Measurements from ENCODE around the gene CPE.

DNA sequence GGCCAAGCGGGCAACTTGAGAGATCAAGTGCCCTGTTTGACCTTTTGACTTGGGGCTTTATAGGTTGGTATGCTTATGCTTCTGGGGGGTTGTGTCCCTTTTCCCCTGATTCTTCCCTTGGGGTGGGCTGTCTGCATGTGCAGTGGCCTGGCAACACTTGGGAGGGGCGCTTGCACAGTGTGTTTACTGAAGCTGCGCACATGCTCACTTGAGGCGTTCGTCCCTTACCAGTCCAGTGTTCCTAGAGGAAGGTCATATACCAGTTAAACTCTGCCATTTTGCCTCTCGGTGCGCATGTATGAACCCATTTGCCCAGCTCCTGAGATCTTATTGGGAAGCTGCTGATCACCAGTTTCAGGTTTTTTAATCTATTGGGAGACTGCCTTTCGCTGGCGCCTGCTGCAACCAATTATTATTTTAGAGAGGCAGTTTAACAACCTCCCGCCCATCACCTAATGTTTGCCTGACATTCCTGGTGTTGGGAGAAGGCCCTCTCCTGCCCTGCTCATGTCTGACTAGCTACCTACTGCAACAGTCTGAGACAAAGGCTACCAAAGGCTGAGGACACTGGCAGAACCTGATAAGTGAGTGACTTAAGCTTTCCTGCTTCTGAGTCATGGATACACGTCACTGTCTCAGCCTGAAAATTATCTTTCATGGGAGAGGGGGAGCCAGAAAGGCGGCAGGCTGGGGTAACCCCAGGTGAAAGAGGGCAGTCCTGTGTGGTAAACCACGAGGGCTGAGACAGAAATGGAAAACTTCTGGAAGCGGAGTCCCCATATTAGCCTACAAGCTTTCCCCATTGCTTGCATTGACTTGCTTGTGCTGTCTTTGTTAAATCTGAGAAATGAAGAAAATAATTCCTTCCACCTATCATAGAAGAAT is 97.6 kb downstream of the CPE start:
- TF ChIP-seq, protein P1, sequence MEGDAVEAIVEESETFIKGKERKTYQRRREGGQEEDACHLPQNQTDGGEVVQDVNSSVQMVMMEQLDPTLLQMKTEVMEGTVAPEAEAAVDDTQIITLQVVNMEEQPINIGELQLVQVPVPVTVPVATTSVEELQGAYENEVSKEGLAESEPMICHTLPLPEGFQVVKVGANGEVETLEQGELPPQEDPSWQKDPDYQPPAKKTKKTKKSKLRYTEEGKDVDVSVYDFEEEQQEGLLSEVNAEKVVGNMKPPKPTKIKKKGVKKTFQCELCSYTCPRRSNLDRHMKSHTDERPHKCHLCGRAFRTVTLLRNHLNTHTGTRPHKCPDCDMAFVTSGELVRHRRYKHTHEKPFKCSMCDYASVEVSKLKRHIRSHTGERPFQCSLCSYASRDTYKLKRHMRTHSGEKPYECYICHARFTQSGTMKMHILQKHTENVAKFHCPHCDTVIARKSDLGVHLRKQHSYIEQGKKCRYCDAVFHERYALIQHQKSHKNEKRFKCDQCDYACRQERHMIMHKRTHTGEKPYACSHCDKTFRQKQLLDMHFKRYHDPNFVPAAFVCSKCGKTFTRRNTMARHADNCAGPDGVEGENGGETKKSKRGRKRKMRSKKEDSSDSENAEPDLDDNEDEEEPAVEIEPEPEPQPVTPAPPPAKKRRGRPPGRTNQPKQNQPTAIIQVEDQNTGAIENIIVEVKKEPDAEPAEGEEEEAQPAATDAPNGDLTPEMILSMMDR (optimal IDR thresholded peaks at IDR 0.05 in 1 of 3, IDR thresholded peaks at IDR 0.05 in 1 of 3, conservative IDR thresholded peaks at IDR 0.05 in 1 of 3; ENCODE audit: extremely low read depth in 1 of 3, insufficient read depth in 2 of 3, low read length in 3 of 3), result no peak
- no peak for TF ChIP-seq EZH2 (IDR thresholded peaks at IDR 0.05; ENCODE audit: low read length)

All from keratinocyte (primary cell).